AG10803 (cell line): ENCODE results near the gene PKD2.
A peak's percentile ranks its signal among the peaks of the same experiment; 100 is the strongest.

ENCODE experiments used
- DNase-seq: peaks from one replicate; pipeline ENCODE4 v3.0.0; 2010; ENCODE audit warnings: low read depth
- H3K4me3 ChIP-seq: 2 replicates; pipeline ENCODE4 v1.5.1; 2011; ENCODE audit warnings: mild to moderate bottlenecking, low read length, control low read depth
- TF ChIP-seq, protein P1 (sequence below): conservative IDR thresholded peaks from 2 replicates; pipeline ENCODE4 v1.5.1; 2011; ENCODE audit warnings: mild to moderate bottlenecking, low read length, control low read depth, inconsistent platforms

PKD2 gene

DNA sequence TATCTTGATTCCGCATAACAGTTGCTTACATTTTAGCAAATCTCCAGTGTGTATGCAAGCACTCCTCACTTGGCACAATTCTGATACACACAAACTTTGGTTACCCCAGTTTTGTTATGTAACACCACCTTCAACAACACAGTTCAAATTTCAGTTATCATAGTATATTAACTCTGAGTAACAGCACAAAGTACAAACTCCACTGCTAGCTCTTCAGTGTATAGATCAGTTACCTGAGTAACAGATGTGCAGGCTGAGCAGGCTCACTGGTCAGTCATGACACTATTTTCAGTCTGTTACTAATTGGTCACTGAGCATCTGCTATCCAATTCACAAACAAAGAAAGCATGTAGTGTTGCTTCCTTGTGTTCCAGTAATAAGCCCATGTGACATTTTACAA is 55.4 kb downstream of the PKD2 start:
- TF ChIP-seq, protein P1, sequence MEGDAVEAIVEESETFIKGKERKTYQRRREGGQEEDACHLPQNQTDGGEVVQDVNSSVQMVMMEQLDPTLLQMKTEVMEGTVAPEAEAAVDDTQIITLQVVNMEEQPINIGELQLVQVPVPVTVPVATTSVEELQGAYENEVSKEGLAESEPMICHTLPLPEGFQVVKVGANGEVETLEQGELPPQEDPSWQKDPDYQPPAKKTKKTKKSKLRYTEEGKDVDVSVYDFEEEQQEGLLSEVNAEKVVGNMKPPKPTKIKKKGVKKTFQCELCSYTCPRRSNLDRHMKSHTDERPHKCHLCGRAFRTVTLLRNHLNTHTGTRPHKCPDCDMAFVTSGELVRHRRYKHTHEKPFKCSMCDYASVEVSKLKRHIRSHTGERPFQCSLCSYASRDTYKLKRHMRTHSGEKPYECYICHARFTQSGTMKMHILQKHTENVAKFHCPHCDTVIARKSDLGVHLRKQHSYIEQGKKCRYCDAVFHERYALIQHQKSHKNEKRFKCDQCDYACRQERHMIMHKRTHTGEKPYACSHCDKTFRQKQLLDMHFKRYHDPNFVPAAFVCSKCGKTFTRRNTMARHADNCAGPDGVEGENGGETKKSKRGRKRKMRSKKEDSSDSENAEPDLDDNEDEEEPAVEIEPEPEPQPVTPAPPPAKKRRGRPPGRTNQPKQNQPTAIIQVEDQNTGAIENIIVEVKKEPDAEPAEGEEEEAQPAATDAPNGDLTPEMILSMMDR: no peak
- DNase-seq: no peak
- H3K4me3 ChIP-seq: no peak overlapping the region

DNA sequence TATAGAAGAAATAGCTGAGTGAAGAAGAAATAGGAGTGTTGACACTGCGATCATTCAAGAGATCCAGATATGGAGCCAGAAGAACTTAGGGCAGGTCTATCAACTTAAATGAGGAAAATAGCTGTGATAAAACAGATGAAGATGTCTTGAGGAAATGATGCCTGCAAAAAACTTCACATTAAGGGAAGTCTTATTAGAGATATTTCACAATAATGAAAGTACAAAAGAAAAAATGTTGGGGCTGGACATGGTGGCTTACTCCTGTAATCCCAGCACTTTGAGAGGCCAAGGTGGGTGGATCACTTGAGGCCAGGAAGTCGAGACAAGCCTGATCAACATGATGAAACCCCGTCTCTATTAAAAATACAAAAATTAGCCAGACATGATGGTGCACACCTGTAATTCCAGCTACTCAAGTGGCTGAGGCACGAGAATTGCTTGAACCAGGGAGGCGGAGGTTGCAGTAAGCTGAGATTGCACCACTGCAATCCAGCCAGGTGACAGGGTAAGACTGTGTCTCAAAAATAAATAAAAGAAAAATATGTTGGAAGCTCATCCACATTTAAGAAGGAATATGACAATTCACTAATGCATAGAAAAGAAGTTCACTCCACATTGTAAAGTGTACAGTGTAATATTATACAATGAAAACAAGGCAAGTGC is 56.3 kb downstream of the PKD2 start:
- TF ChIP-seq, protein P1: no peak
- H3K4me3 ChIP-seq: no peak overlapping the region
- DNase-seq: no peak

DNA sequence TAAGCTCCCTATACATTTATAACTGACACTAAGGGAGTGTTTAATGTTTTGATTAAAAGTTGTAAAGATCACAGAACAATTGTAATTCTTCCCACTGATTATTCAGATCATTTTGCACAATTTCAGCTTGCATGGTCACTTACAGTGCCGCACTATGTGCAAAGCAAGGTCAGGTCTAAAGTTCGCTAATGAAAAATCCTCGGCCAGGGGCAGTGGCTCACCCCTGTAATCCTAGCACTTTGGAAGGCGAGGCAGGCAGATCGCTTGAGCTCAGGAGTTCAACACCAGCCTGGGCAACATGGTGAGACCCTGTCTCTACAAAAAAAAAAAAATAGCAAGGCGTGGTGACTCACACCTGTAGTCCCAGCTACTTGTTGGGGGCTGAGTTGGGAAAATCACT is 57.0 kb downstream of the PKD2 start:
- no peak overlapping the region for H3K4me3 ChIP-seq
- no peak for DNase-seq

DNA sequence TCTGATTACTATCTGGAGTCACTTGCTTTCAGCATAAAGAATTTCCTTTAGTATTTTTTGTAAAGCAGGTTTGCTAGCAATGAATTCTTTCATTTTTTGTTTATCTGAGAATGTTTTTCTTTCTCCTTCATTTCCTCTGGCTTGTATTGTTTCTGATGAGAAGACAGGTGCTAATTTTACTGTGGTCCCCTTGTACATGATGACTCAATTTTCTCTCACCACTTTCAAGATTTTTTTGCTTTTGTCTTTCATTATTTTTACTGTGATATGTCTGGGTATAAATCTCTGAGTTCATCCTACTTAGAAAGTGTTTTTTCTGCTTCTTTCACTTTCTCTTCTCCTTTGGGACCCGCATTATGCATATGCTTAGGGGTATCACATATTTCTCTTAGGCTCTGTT is 62.6 kb downstream of the PKD2 start:
- TF ChIP-seq, protein P1: no peak
- no peak for DNase-seq
- H3K4me3 ChIP-seq: no peak overlapping the region

More for the DNA sequence above, 57.0 kb downstream of the PKD2 start:
- TF ChIP-seq, protein P1: no peak

DNA sequence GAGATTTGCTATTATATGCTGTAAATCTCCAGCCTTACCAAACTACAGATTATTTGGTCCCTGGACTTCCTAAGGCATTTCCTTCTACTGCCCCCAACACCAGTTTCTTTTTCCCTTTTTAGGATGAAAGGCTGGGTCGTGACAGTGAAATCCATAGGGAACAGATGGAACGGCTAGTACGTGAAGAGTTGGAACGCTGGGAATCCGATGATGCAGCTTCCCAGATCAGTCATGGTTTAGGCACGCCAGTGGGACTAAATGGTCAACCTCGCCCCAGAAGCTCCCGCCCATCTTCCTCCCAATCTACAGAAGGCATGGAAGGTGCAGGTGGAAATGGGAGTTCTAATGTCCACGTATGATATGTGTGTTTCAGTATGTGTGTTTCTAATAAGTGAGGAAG is 67.9 kb downstream of the PKD2 start:
- DNase-seq: no peak
- H3K4me3 ChIP-seq: no peak overlapping the region
- TF ChIP-seq, protein P1: no peak

DNA sequence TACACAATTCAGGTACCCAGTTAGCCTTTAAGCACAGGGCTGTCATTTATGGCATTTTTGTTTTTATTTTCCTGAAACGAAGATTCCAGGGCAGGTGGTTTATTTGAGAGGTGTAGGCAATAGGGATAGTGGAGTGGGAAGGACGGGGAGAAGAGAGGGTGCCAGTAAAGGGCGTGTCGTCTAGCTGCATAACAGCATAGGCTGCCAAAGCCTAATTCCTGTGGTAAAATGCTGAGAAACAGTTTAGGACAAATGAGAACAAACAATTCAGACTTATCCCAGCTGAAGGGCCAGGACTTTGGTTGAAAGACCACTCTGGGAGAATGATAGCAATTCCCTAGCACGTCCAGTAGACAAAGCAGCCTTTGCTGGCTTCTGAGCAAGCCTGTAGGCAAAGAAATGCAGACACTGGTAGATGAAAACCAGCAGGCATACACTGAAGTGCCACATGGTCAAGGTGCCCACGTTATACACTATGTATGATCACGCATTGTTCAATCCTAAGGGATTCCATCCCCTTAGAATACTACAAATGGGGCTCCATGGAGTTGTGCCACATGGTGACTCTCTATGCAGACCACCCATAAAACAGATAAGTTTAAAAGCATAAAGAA is 70.6 kb downstream of the PKD2 start:
- DNase-seq: peak; percentile 60
- no peak overlapping the region for H3K4me3 ChIP-seq
- TF ChIP-seq, protein P1: no peak

DNA sequence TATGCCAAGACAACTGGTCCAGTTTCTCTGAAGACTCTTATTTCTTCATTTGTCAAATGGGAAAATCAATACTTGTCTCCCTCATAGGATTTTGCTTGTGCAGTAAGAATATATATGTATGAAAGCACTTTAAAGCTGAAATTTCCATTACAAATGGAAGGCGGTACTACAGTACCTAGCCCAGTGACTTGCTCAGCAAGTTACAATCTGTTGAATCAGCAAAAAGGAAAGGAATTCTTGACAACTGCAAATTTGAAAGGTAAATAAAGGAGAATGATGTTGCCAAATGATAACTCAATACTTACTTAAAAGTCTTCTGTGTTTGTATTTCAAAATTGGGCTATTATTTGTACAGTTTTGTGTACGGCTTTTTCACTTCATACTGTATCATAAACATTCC is 71.1 kb downstream of the PKD2 start:
- TF ChIP-seq, protein P1: no peak
- H3K4me3 ChIP-seq: no peak overlapping the region

More for the DNA sequence above, 71.1 kb downstream of the PKD2 start:
- no peak for DNase-seq
